Measurements from ENCODE around the gene EEIG1. TPM values are rescaled to one million over a fixed set of nuclear protein-coding genes. Genes with fewer than 3 reads are reported as not detected.
"Not testable (repeated sequence)": the region's sequence is repeated elsewhere in the genome, so short reads cannot be mapped to it uniquely, and the experiment has no call there.

The EEIG1 gene
- total RNA-seq, 1 experiment from 2014 or later: 176 TPM

DNA sequence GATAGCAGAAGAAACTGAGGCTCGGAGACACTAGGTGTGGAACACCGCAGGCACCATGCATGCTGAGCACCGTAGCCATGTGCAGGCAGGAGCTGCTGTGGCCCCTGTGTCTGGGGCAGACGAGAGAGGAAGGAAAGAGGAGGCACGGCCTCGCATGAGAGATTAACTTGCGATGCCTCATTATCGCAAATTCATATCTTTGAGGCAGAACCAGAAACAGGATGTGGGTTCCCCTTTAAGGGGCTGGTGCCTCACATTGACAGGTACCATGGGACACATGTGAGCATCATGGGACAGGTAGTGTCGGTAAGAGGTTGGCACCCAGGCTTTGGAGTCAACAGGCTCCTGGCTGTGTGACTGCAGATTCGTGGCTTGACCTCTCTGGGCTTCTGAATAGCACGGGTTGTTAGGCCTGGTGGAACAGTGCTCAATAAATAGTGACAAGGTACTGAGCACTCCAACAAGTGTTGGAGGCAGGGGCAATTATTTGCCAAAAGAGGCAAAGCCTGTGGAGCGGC is 45.5 kb upstream of the EEIG1 start:
- H3K9me2 ChIP-seq (ENCODE audit: insufficient read depth): no peaks in the 10 kb centered on the region
- H3K79me2 ChIP-seq (ENCODE audit: low read depth): no peaks in the 10 kb centered on the region
- no peaks in the 10 kb centered on the region for H3K9me3 ChIP-seq (ENCODE audit: insufficient read depth, low read depth)
- no peak overlapping the region for H2AFZ ChIP-seq
- H4K20me1 ChIP-seq (ENCODE audit: insufficient read depth): no peaks in the 10 kb centered on the region
- POLR2A ChIA-PET (ENCODE audit: unreplicated experiment): no interaction called here
- H3K27ac ChIP-seq: no peak overlapping the region
- H3K4me3 ChIP-seq: no peak overlapping the region
- H3K4me1 ChIP-seq (replicated peaks; ENCODE audit: insufficient read depth): peaks cover 6% of the 10 kb centered on the region; the same call in 1 of the 2 replicates
- H3K36me3 ChIP-seq (ENCODE audit: low read depth): no peaks in the 10 kb centered on the region
- TF ChIP-seq, protein P1, sequence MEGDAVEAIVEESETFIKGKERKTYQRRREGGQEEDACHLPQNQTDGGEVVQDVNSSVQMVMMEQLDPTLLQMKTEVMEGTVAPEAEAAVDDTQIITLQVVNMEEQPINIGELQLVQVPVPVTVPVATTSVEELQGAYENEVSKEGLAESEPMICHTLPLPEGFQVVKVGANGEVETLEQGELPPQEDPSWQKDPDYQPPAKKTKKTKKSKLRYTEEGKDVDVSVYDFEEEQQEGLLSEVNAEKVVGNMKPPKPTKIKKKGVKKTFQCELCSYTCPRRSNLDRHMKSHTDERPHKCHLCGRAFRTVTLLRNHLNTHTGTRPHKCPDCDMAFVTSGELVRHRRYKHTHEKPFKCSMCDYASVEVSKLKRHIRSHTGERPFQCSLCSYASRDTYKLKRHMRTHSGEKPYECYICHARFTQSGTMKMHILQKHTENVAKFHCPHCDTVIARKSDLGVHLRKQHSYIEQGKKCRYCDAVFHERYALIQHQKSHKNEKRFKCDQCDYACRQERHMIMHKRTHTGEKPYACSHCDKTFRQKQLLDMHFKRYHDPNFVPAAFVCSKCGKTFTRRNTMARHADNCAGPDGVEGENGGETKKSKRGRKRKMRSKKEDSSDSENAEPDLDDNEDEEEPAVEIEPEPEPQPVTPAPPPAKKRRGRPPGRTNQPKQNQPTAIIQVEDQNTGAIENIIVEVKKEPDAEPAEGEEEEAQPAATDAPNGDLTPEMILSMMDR (conservative IDR thresholded peaks at IDR 0.05): no peak
- no peak for TF ChIP-seq EZH2 (IDR thresholded peaks at IDR 0.05; ENCODE audit: low read depth)
- CTCF ChIA-PET: interaction anchor here (1.0 to 1.4 kb wide), 3 partner anchors 8 to 91 kb away, joined by 3 read pairs; no protein-coding TSS in a partner anchor
- no peaks in the 10 kb centered on the region for H3K27me3 ChIP-seq (ENCODE audit: insufficient read depth, low read depth)
- DNase-seq: no peak
- peaks cover 18% of the 10 kb centered on the region; the same call in 1 of the 2 replicates for H3F3A ChIP-seq (ENCODE audit: insufficient read depth, low read depth)
- H3K4me2 ChIP-seq: no peak overlapping the region
- BruUV-seq (replicated peaks): no TSS peak
- intact Hi-C loops (cut with micrococcal nuclease; ENCODE audit: unreplicated experiment): no loop called here

GRCh38 chr9:128025736-128026135 is 44.9 kb upstream of the EEIG1 start:
- Histone ChIP-seq H3K27me3 (ENCODE audit: insufficient read depth, low read depth) (no peaks in the 10 kb centered on the region), H3K36me3 (ENCODE audit: low read depth) (no peaks in the 10 kb centered on the region), H3K27ac (no peak overlapping the region), H3K4me2 (no peak overlapping the region), H3K4me3 (no peak overlapping the region), H3K4me1 (replicated peaks; ENCODE audit: insufficient read depth) (peaks cover 6% of the 10 kb centered on the region; the same call in 1 of the 2 replicates), H4K20me1 (ENCODE audit: insufficient read depth) (no peaks in the 10 kb centered on the region), H2AFZ (no peak overlapping the region), H3K79me2 (ENCODE audit: low read depth) (no peaks in the 10 kb centered on the region), H3K9me2 (ENCODE audit: insufficient read depth) (no peaks in the 10 kb centered on the region), H3F3A (ENCODE audit: insufficient read depth, low read depth) (peaks cover 24% of the 10 kb centered on the region; the same call in 1 of the 2 replicates), H3K9me3 (ENCODE audit: insufficient read depth, low read depth) (no peaks in the 10 kb centered on the region)
- intact Hi-C loops (cut with micrococcal nuclease; ENCODE audit: unreplicated experiment): no loop called here
- no peak for TF ChIP-seq EZH2 (IDR thresholded peaks at IDR 0.05; ENCODE audit: low read depth)
- TF ChIP-seq, protein P1 (conservative IDR thresholded peaks at IDR 0.05): no peak
- DNase-seq: no peak
- CTCF ChIA-PET: interaction anchor here (1.0 kb wide), 1 partner anchor 9 kb away, joined by 3 read pairs; no protein-coding TSS in a partner anchor
- BruUV-seq (replicated peaks): no TSS peak
- POLR2A ChIA-PET (ENCODE audit: unreplicated experiment): no interaction called here

- peaks cover 31% of the 10 kb centered on the region; the same call in 1 of the 2 replicates for H3F3A ChIP-seq (ENCODE audit: insufficient read depth, low read depth)
- H3K9me2 ChIP-seq (ENCODE audit: insufficient read depth): no peaks in the 10 kb centered on the region
- no peak overlapping the region for H2AFZ ChIP-seq
- no peak overlapping the region for H3K4me2 ChIP-seq
- no TSS peak for BruUV-seq (replicated peaks)
- H3K36me3 ChIP-seq (ENCODE audit: low read depth): no peaks in the 10 kb centered on the region
- H4K20me1 ChIP-seq (ENCODE audit: insufficient read depth): no peaks in the 10 kb centered on the region
- no peak overlapping the region for H3K4me3 ChIP-seq
- intact Hi-C loops (cut with micrococcal nuclease; ENCODE audit: unreplicated experiment): no loop called here
- DNase-seq: no peak
- TF ChIP-seq EZH2 (IDR thresholded peaks at IDR 0.05; ENCODE audit: low read depth): no peak
- TF ChIP-seq, protein P1 (conservative IDR thresholded peaks at IDR 0.05): no peak
- ChIA-PET POLR2A (ENCODE audit: unreplicated experiment) (interaction anchor here (0.6 kb wide), 1 partner anchor 21 kb away, joined by 3 read pairs; no protein-coding TSS in a partner anchor), CTCF (interaction anchor here (1.0 kb wide), 1 partner anchor 10 kb away, joined by 3 read pairs; no protein-coding TSS in a partner anchor)
- no peak overlapping the region for H3K27ac ChIP-seq
- H3K27me3 ChIP-seq (ENCODE audit: insufficient read depth, low read depth): no peaks in the 10 kb centered on the region
- H3K79me2 ChIP-seq (ENCODE audit: low read depth): no peaks in the 10 kb centered on the region
- no peaks in the 10 kb centered on the region for H3K9me3 ChIP-seq (ENCODE audit: insufficient read depth, low read depth)
- H3K4me1 ChIP-seq (replicated peaks; ENCODE audit: insufficient read depth): 0 out of 2 replicates have a peak, but pooled peaks cover 6% of the 10 kb centered on the region
Measured at GRCh38 chr9:128024761-128025308, 44.0 kb upstream of the EEIG1 start.

DNA sequence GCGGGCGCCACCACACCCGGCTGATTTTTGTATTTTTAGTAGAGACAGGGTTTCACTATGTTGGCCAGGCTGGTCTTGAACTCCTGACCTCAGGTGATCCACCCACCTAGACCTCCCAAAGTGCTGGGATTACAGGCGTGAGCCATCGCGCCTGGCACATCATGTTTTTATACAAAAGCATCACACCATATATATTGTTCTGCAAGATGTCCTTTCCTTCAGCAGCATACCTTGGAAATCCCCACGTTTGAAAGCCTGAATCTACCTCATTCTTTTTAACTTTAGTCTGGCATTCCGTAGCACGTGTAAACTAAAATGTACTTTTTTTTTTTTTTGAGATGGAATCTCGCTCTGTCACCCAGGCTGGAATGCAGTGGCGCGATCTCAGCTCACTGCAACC is 42.9 kb upstream of the EEIG1 start:
- BruUV-seq (replicated peaks); H3K4me1 ChIP-seq (replicated peaks; ENCODE audit: insufficient read depth); DNase-seq; intact Hi-C loops (cut with micrococcal nuclease; ENCODE audit: unreplicated experiment); H3K9me3 ChIP-seq (ENCODE audit: insufficient read depth, low read depth); H3K4me2 ChIP-seq; H3K36me3 ChIP-seq (ENCODE audit: low read depth); H2AFZ ChIP-seq; H3K9me2 ChIP-seq (ENCODE audit: insufficient read depth); H4K20me1 ChIP-seq (ENCODE audit: insufficient read depth); H3K4me3 ChIP-seq; H3K27ac ChIP-seq; POLR2A ChIA-PET (ENCODE audit: unreplicated experiment); H3K27me3 ChIP-seq (ENCODE audit: insufficient read depth, low read depth); H3K79me2 ChIP-seq (ENCODE audit: low read depth): not testable (repeated sequence)
- peaks cover 31% of the 10 kb centered on the region; the same call in 1 of the 2 replicates for H3F3A ChIP-seq (ENCODE audit: insufficient read depth, low read depth)
- CTCF ChIA-PET: interaction anchor here (0.7 kb wide), 1 partner anchor 95 kb away, joined by 7 read pairs; no protein-coding TSS in a partner anchor
